ENCODE measurements around the gene CYGB. TPM values are rescaled to one million over a fixed set of nuclear protein-coding genes. Genes with fewer than 3 reads are reported as not detected.

CYGB gene
- 10 to 100 TPM in 7 of 9 donors, 1 to 10 TPM in 2; 6.3 to 18.1 (median 13.9) TPM for total RNA-seq
- polyA plus RNA-seq: 10 to 100 TPM in 2 of 3 donors, 1 to 10 TPM in 1; 7.8 to 38.3 (median 32.1) TPM
- long read RNA-seq, donor 1: 0 reads
- long read RNA-seq, donor 2, partial matches to known transcripts: 0 of 4 reads
- long read RNA-seq, donor 2, other reads (novel, unspliced or antisense): 0 of 4 reads
- long read RNA-seq, donor 3, partial matches to known transcripts: 0 of 3 reads
- long read RNA-seq, donor 3, other reads (novel, unspliced or antisense): 0 of 3 reads
- long read RNA-seq, donor 4: 0 reads
- long read RNA-seq, donor 5, transcript CYGB-201 (4 exons, 2,158 nt): major isoform, 8 of 12 reads
- long read RNA-seq, donor 5, partial matches to known transcripts: 1 of 12 reads
- long read RNA-seq, donor 5, other reads (novel, unspliced or antisense): 2 of 12 reads
- long read RNA-seq, donor 6, partial matches to known transcripts: 1 of 5 reads
- long read RNA-seq, donor 6, other reads (novel, unspliced or antisense): 4 of 5 reads
- long read RNA-seq, donor 7: 0 reads
- long read RNA-seq, donor 8, partial matches to known transcripts: 0 of 1 reads
- long read RNA-seq, donor 8, other reads (novel, unspliced or antisense): 0 of 1 reads
- long read RNA-seq, donor 9, partial matches to known transcripts: 0 of 1 reads
- long read RNA-seq, donor 9, other reads (novel, unspliced or antisense): 0 of 1 reads
- long read RNA-seq, donor 10: 0 reads

- H3K9me3 ChIP-seq (replicated peaks in 1 of 3): no peaks in the 10 kb centered on the region
- peak within 1 kb of the TSS in 2 of 4 donors; percentile 4 to 47 for H3K4me3 ChIP-seq
- H3K27ac ChIP-seq: peak within 1 kb of the TSS in 2 of 5 donors; percentile 60 to 71
- H3K4me1 ChIP-seq (replicated peaks in 1 of 2): peaks cover 4 to 27% of the 10 kb centered on the region in 2 donors
- intact Hi-C loops (cut with DNase I): no loop called here
- WGBS, 4 donors: 0 to 17% (median 3%) methylated on average over 5 to 95 of the region's 95 CpGs
- H3K27me3 ChIP-seq: peaks cover 9% of the 10 kb centered on the region
- H3K36me3 ChIP-seq (replicated peaks in 1 of 2): no peaks in the 10 kb centered on the region
- peak in 1 of 7 donors; percentile 26 for DNase-seq
- no peak for TF ChIP-seq CTCF (IDR thresholded peaks at IDR 0.05)
- no peak for TF ChIP-seq POLR2A (IDR thresholded peaks at IDR 0.05)
These were observed at the start of gene CYGB for GRCh38 chr17:76537578-76538280. TSS of gene CYGB (minus strand) at chr17:76537709. CDS start at chr17:76537542, 167 bp downstream.

- Histone ChIP-seq H3K4me3 (no peak overlapping the region), H3K4me1 (replicated peaks in 1 of 2) (peaks cover 0 to 13% of the 10 kb centered on the region in 2 donors), H3K9me3 (replicated peaks in 1 of 3) (no peaks in the 10 kb centered on the region), H3K27ac (no peak overlapping the region), H3K36me3 (replicated peaks in 1 of 2) (no peaks in the 10 kb centered on the region), H3K27me3 (no peaks in the 10 kb centered on the region)
- intact Hi-C loops (cut with DNase I): loop anchor here (5.0 to 10.0 kb wide), 2 partner anchors 62 to 65 kb away; no protein-coding TSS in a partner anchor
- TF ChIP-seq CTCF (IDR thresholded peaks at IDR 0.05) (no peak), POLR2A (IDR thresholded peaks at IDR 0.05) (no peak)
- no peak for DNase-seq
- 33 to 51% (median 35%) methylated on average over 9 to 17 of the region's 17 CpGs for WGBS, 4 donors
These were observed 49.4 kb upstream of the CYGB start for GRCh38 chr17:76586741-76587487.

- H3K27me3 ChIP-seq: no peaks in the 10 kb centered on the region
- H3K27ac ChIP-seq: peak within 1 kb of the TSS in 3 of 5 donors; percentile 16 to 61 (median 30)
- H3K36me3 ChIP-seq (replicated peaks in 1 of 2): no peaks in the 10 kb centered on the region
- peaks cover 0 to 13% of the 10 kb centered on the region in 2 donors for H3K4me1 ChIP-seq (replicated peaks in 1 of 2)
- peak; percentile 73 to 82 (median 75) for DNase-seq
- H3K9me3 ChIP-seq (replicated peaks in 1 of 3): no peaks in the 10 kb centered on the region
- 1 to 11% (median 4%) methylated on average over 4 to 84 of the region's 84 CpGs for WGBS, 4 donors
- peak within 1 kb of the TSS in 3 of 4 donors; percentile 25 to 77 (median 57) for H3K4me3 ChIP-seq
- intact Hi-C loops (cut with DNase I): loop anchor here (5.0 to 10.0 kb wide), 2 partner anchors 61 to 64 kb away; no protein-coding TSS in a partner anchor
- TF ChIP-seq CTCF (IDR thresholded peaks at IDR 0.05) (peak; percentile 20 to 67 (median 50)), POLR2A (IDR thresholded peaks at IDR 0.05) (peak in 1 of 2 donors; percentile 63)
These were observed 48.4 kb upstream of the CYGB start, which contains the start of gene ST6GALNAC2 for GRCh38 chr17:76585649-76586593. TSS of gene ST6GALNAC2 (minus strand) at chr17:76585860. CDS start at chr17:76585808, 52 bp downstream.

Data from adrenal gland (tissue), 19 donors.